ENCODE results near the gene ZSWIM8. TPM values are rescaled to one million over a fixed set of nuclear protein-coding genes. Genes with fewer than 3 reads are reported as not detected.
A peak's percentile ranks its signal among the peaks of the same experiment; 100 is the strongest.

Gene ZSWIM8
- total and polyA plus RNA-seq, 5 donors from 2014 or later: 6.0 to 95.5 (median 12.3) TPM

- Histone ChIP-seq H3K36me3 (ENCODE audit: control insufficient read depth, insufficient read depth, low read length) (peaks cover 24% of the 10 kb centered on the region), H3K9me3 (ENCODE audit: control insufficient read depth in 2 of 2, low read length in 2 of 2) (no peaks in the 10 kb centered on the region), H3K4me1 (ENCODE audit: control insufficient read depth, insufficient read depth, low read length, poor library complexity, severe bottlenecking) (peaks cover 54% of the 10 kb centered on the region), H3K27ac (ENCODE audit: insufficient read depth, low read length, poor library complexity, severe bottlenecking) (no peak overlapping the region), H3K4me3 (ENCODE audit: low read depth, low read length) (no peak overlapping the region), H3K27me3 (ENCODE audit: control insufficient read depth, insufficient read depth, low read length) (no peaks in the 10 kb centered on the region)
- peak overlapping the region in 2 of 4 donors; percentile 58 to 95 for H3K4me3 Mint-ChIP-seq
- peaks cover 12% of the 10 kb centered on the region for H3K36me3 Mint-ChIP-seq
- H3K4me1 Mint-ChIP-seq: peaks cover 43 to 65% (median 50%) of the 10 kb centered on the region in 4 donors
- no peak for DNase-seq
- H3K27me3 Mint-ChIP-seq: no peaks in the 10 kb centered on the region
- no peak for ATAC-seq (ENCODE audit: low read depth in 2 of 2)
- H3K27ac Mint-ChIP-seq: peak overlapping the region in 1 of 3 donors; percentile 93
- H3K9me3 Mint-ChIP-seq: no peaks in the 10 kb centered on the region
Measured at GRCh38 chr10:73779018-73779417, 6.4 kb upstream of the ZSWIM8 start.

GRCh38 chr10:73779539-73780197, 5.7 kb upstream of the ZSWIM8 start:
- H3K4me3 Mint-ChIP-seq: peak overlapping the region; percentile 54 to 100 (median 80)
- H3K27ac Mint-ChIP-seq: peak overlapping the region in 2 of 3 donors; percentile 15 to 93
- H3K27ac ChIP-seq (ENCODE audit: insufficient read depth, low read length, poor library complexity, severe bottlenecking): no peak overlapping the region
- H3K36me3 ChIP-seq (ENCODE audit: control insufficient read depth, insufficient read depth, low read length): peaks cover 24% of the 10 kb centered on the region
- no peaks in the 10 kb centered on the region for H3K27me3 Mint-ChIP-seq
- no peaks in the 10 kb centered on the region for H3K27me3 ChIP-seq (ENCODE audit: control insufficient read depth, insufficient read depth, low read length)
- no peaks in the 10 kb centered on the region for H3K9me3 Mint-ChIP-seq
- no peak for DNase-seq
- peaks cover 12% of the 10 kb centered on the region for H3K36me3 Mint-ChIP-seq
- peaks cover 49% of the 10 kb centered on the region for H3K4me1 ChIP-seq (ENCODE audit: control insufficient read depth, insufficient read depth, low read length, poor library complexity, severe bottlenecking)
- no peaks in the 10 kb centered on the region for H3K9me3 ChIP-seq (ENCODE audit: control insufficient read depth in 2 of 2, low read length in 2 of 2)
- peak overlapping the region; percentile 29 for H3K4me3 ChIP-seq (ENCODE audit: low read depth, low read length)
- peaks cover 38 to 65% (median 46%) of the 10 kb centered on the region in 4 donors for H3K4me1 Mint-ChIP-seq
- no peak for ATAC-seq (ENCODE audit: low read depth in 2 of 2)

DNA sequence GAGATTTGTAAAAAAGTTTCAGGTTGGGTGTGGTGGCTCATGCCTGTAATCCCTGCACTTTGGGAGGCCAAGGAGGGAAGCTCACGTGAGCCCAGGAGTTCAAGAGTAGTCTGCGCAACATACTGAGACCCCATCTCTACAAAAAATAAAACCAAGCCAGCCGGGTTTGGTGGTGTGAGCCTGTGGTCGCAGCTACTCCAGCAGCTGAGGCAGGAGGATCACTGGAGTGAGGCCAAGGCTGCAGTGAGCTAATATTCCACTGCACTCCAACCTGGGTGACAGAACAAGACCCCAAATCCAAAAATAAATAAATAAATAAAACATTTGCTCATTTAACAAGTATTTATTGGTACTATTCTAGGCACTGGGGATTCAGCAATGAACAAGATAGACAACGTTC, 5.1 kb upstream of the ZSWIM8 start:
- Mint-ChIP-seq H3K4me1 (peaks cover 35 to 65% (median 45%) of the 10 kb centered on the region in 4 donors), H3K9me3 (no peaks in the 10 kb centered on the region), H3K27ac (peak overlapping the region; percentile 15 to 93 (median 52)), H3K27me3 (peaks cover 4% of the 10 kb centered on the region), H3K36me3 (peaks cover 11% of the 10 kb centered on the region), H3K4me3 (peak overlapping the region; percentile 66 to 100 (median 97))
- DNase-seq (no peak), ATAC-seq (ENCODE audit: low read depth in 2 of 2) (no peak)
- Histone ChIP-seq H3K9me3 (ENCODE audit: control insufficient read depth in 2 of 2, low read length in 2 of 2) (no peaks in the 10 kb centered on the region), H3K4me3 (ENCODE audit: low read depth, low read length) (peak overlapping the region; percentile 92), H3K36me3 (ENCODE audit: control insufficient read depth, insufficient read depth, low read length) (peaks cover 24% of the 10 kb centered on the region), H3K27me3 (ENCODE audit: control insufficient read depth, insufficient read depth, low read length) (no peaks in the 10 kb centered on the region), H3K4me1 (ENCODE audit: control insufficient read depth, insufficient read depth, low read length, poor library complexity, severe bottlenecking) (peaks cover 47% of the 10 kb centered on the region), H3K27ac (ENCODE audit: insufficient read depth, low read length, poor library complexity, severe bottlenecking) (no peak overlapping the region)

DNA sequence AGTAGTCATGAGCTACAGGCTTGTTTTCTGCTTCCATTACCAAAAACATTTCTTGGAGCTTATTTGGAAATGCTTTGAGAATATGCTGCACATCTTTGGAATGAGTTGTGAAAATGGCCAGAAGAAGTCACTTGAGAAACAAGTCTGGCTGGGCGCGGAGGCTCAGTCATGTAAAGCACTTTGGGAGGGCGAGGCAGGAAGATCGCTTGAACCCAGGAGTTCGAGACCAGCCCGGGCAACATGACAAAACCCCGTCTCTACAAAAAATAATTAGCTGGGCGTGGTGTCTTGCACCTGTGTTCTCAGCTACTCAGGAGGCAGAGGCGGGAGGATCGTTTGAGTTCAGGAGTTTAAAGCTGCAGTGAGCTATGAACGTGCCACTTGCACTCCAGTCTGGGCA, 4.4 kb upstream of the ZSWIM8 start:
- H3K27ac ChIP-seq (ENCODE audit: insufficient read depth, low read length, poor library complexity, severe bottlenecking): peak overlapping the region; percentile 85
- Mint-ChIP-seq H3K27ac (peak overlapping the region in 2 of 3 donors; percentile 93 to 99), H3K27me3 (peaks cover 6% of the 10 kb centered on the region), H3K4me1 (peaks cover 30 to 62% (median 41%) of the 10 kb centered on the region in 4 donors), H3K9me3 (no peaks in the 10 kb centered on the region), H3K4me3 (peak overlapping the region; percentile 95 to 100 (median 98)), H3K36me3 (peaks cover 4% of the 10 kb centered on the region)
- H3K4me3 ChIP-seq (ENCODE audit: low read depth, low read length): peak overlapping the region; percentile 92
- H3K27me3 ChIP-seq (ENCODE audit: control insufficient read depth, insufficient read depth, low read length): no peaks in the 10 kb centered on the region
- ATAC-seq (ENCODE audit: low read depth in 2 of 2): no peak
- peak in 1 of 3 donors; percentile 36 for DNase-seq
- peaks cover 42% of the 10 kb centered on the region for H3K4me1 ChIP-seq (ENCODE audit: control insufficient read depth, insufficient read depth, low read length, poor library complexity, severe bottlenecking)
- H3K9me3 ChIP-seq (ENCODE audit: control insufficient read depth in 2 of 2, low read length in 2 of 2): no peaks in the 10 kb centered on the region
- peaks cover 19% of the 10 kb centered on the region for H3K36me3 ChIP-seq (ENCODE audit: control insufficient read depth, insufficient read depth, low read length)

GRCh38 chr10:73781548-73781878, 3.9 kb upstream of the ZSWIM8 start:
- DNase-seq (no peak), ATAC-seq (ENCODE audit: low read depth in 2 of 2) (no peak)
- H3K36me3 Mint-ChIP-seq: peaks cover 4% of the 10 kb centered on the region
- Histone ChIP-seq H3K4me1 (ENCODE audit: control insufficient read depth, insufficient read depth, low read length, poor library complexity, severe bottlenecking) (peaks cover 48% of the 10 kb centered on the region), H3K4me3 (ENCODE audit: low read depth, low read length) (peak overlapping the region; percentile 92), H3K36me3 (ENCODE audit: control insufficient read depth, insufficient read depth, low read length) (peaks cover 15% of the 10 kb centered on the region), H3K9me3 (ENCODE audit: control insufficient read depth in 2 of 2, low read length in 2 of 2) (no peaks in the 10 kb centered on the region), H3K27ac (ENCODE audit: insufficient read depth, low read length, poor library complexity, severe bottlenecking) (peak overlapping the region; percentile 85), H3K27me3 (ENCODE audit: control insufficient read depth, insufficient read depth, low read length) (no peaks in the 10 kb centered on the region)
- no peaks in the 10 kb centered on the region for H3K9me3 Mint-ChIP-seq
- peak overlapping the region; percentile 93 to 100 (median 99) for H3K27ac Mint-ChIP-seq
- H3K4me3 Mint-ChIP-seq: peak overlapping the region; percentile 95 to 100 (median 98)
- peaks cover 35 to 68% (median 47%) of the 10 kb centered on the region in 4 donors for H3K4me1 Mint-ChIP-seq
- peaks cover 9% of the 10 kb centered on the region for H3K27me3 Mint-ChIP-seq

DNA sequence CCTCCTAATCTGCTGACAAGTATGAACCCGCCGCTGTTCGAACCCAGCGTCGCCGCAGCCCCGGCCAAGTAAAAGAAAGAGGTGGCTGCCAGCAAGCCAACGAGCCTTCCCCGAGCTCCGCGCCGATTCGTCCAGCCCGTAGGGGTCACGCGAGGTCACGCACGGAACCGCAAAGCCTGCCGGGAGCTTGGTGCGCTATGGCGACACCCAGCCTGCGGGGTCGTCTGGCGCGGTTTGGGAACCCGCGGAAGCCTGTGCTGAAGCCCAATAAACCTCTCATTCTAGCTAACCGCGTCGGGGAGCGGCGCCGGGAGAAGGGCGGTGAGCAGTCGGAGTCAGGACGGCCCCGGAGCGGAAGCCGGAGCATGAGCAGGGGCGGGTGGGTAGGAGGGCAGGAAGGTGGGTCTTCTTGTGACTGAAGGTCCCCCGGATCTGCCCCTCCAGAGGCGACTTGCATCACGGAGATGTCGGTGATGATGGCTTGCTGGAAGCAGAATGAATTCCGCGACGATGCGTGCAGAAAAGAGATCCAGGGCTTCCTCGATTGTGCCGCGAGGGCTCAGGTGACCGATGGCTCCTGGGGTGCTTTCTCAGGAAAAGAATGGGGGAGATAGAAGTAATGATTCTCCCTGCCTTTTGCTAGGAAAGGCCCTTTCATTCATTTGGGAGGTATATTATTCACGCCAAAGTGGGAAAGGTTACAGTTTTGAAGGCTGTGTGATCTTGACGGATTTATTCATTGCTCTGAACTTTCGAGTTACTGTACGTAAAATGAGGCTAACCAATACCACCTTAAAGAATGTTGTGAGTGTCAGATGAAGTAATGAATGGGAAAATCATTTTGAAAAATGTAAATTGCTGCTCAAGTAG, 3.3 kb upstream of the ZSWIM8 start, which contains the start of gene CHCHD1:
TSS of gene CHCHD1 (plus strand) at position 170 of the 870 bp plus-strand sequence. CDS start at position 198, 28 bp downstream.
- Histone ChIP-seq H3K4me3 (ENCODE audit: low read depth, low read length) (peak within 1 kb of the TSS; percentile 92), H3K9me3 (ENCODE audit: control insufficient read depth in 2 of 2, low read length in 2 of 2) (no peaks in the 10 kb centered on the region), H3K27ac (ENCODE audit: insufficient read depth, low read length, poor library complexity, severe bottlenecking) (peak within 1 kb of the TSS; percentile 85), H3K27me3 (ENCODE audit: control insufficient read depth, insufficient read depth, low read length) (no peaks in the 10 kb centered on the region), H3K36me3 (ENCODE audit: control insufficient read depth, insufficient read depth, low read length) (peaks cover 11% of the 10 kb centered on the region), H3K4me1 (ENCODE audit: control insufficient read depth, insufficient read depth, low read length, poor library complexity, severe bottlenecking) (peaks cover 51% of the 10 kb centered on the region)
- peak; percentile 88 to 92 (median 88) for DNase-seq
- ATAC-seq (ENCODE audit: low read depth in 2 of 2): peak; percentile 70 to 71
- Mint-ChIP-seq H3K4me1 (peaks cover 34 to 69% (median 46%) of the 10 kb centered on the region in 4 donors), H3K9me3 (no peaks in the 10 kb centered on the region), H3K4me3 (peak within 1 kb of the TSS; percentile 95 to 100 (median 98)), H3K27me3 (peaks cover 9% of the 10 kb centered on the region), H3K36me3 (peaks cover under 1% of the 10 kb centered on the region), H3K27ac (peak within 1 kb of the TSS; percentile 93 to 100 (median 99))

- Histone ChIP-seq H3K4me1 (ENCODE audit: control insufficient read depth, insufficient read depth, low read length, poor library complexity, severe bottlenecking) (peaks cover 55% of the 10 kb centered on the region), H3K4me3 (ENCODE audit: low read depth, low read length) (peak overlapping the region; percentile 92), H3K27me3 (ENCODE audit: control insufficient read depth, insufficient read depth, low read length) (no peaks in the 10 kb centered on the region), H3K9me3 (ENCODE audit: control insufficient read depth in 2 of 2, low read length in 2 of 2) (no peaks in the 10 kb centered on the region), H3K27ac (ENCODE audit: insufficient read depth, low read length, poor library complexity, severe bottlenecking) (peak overlapping the region; percentile 85), H3K36me3 (ENCODE audit: control insufficient read depth, insufficient read depth, low read length) (peaks cover 10% of the 10 kb centered on the region)
- Mint-ChIP-seq H3K4me3 (peak overlapping the region; percentile 95 to 100 (median 98)), H3K9me3 (no peaks in the 10 kb centered on the region), H3K27ac (peak overlapping the region; percentile 93 to 100 (median 99)), H3K27me3 (peaks cover 9% of the 10 kb centered on the region), H3K4me1 (peaks cover 34 to 69% (median 45%) of the 10 kb centered on the region in 4 donors), H3K36me3 (no peaks in the 10 kb centered on the region)
- ATAC-seq (ENCODE audit: low read depth in 2 of 2) (no peak), DNase-seq (no peak)
Measured at GRCh38 chr10:73782749-73783085, 2.7 kb upstream of the ZSWIM8 start.
